GM04503 (cell line): ENCODE results near the gene ACSL5.
"Not testable (repeated sequence)": the region's sequence is repeated elsewhere in the genome, so short reads cannot be mapped to it uniquely, and the experiment has no call there.

Experiments
- DNase-seq: peaks from one replicate; pipeline ENCODE4 v3.0.0-alpha.2; 2012; ENCODE audit warnings: low read depth

Gene ACSL5

GRCh38 chr10:112351146-112351545, 22.8 kb upstream of the ACSL5 start:
- no peak for DNase-seq

- no peak for DNase-seq
Measured at GRCh38 chr10:112352044-112352443, 21.9 kb upstream of the ACSL5 start.

GRCh38 chr10:112353046-112353445, 20.9 kb upstream of the ACSL5 start:
- no peak for DNase-seq

- DNase-seq: no peak
Measured at GRCh38 chr10:112356686-112357085, 17.2 kb upstream of the ACSL5 start.

GRCh38 chr10:112359606-112360307, 14.2 kb upstream of the ACSL5 start:
- DNase-seq: no peak

GRCh38 chr10:112360308-112361270, 13.3 kb upstream of the ACSL5 start:
- DNase-seq: no peak

- DNase-seq: peak; percentile 39
Measured at GRCh38 chr10:112361951-112362751, 11.8 kb upstream of the ACSL5 start.

- DNase-seq: no peak
Measured at GRCh38 chr10:112362833-112363232, 11.1 kb upstream of the ACSL5 start.

- no peak for DNase-seq
Measured at GRCh38 chr10:112363696-112364688, 9.9 kb upstream of the ACSL5 start.

- DNase-seq: no peak
Measured at GRCh38 chr10:112365014-112365432, 8.9 kb upstream of the ACSL5 start.

- DNase-seq: no peak
Measured at GRCh38 chr10:112365451-112365850, 8.5 kb upstream of the ACSL5 start.

- DNase-seq: no peak
Measured at GRCh38 chr10:112366992-112367391, 6.9 kb upstream of the ACSL5 start.

GRCh38 chr10:112367516-112367915, 6.4 kb upstream of the ACSL5 start:
- DNase-seq: no peak

GRCh38 chr10:112369495-112370423, 4.2 kb upstream of the ACSL5 start:
- DNase-seq: no peak

- DNase-seq: no peak
Measured at GRCh38 chr10:112370424-112370819, 3.5 kb upstream of the ACSL5 start.

GRCh38 chr10:112371326-112371725, 2.6 kb upstream of the ACSL5 start:
- DNase-seq: not testable (repeated sequence)

GRCh38 chr10:112372182-112372810, 1.6 kb upstream of the ACSL5 start:
- not testable (repeated sequence) for DNase-seq

- no peak for DNase-seq
Measured at GRCh38 chr10:112374724-112375541, 1.0 kb downstream of the ACSL5 start.
